GM19455 (cell line): ENCODE measurements around the gene ST8SIA5.
"Not testable (repeated sequence)": the region's sequence is repeated elsewhere in the genome, so short reads cannot be mapped to it uniquely, and the experiment has no call there.

Experiments
- ATAC-seq: cut with Tn5 transposase; IDR thresholded peaks from one replicate; pipeline ENCODE4 v1.9.1; 2021; ENCODE audit not compliant: unreplicated experiment

ST8SIA5 gene, protein sequence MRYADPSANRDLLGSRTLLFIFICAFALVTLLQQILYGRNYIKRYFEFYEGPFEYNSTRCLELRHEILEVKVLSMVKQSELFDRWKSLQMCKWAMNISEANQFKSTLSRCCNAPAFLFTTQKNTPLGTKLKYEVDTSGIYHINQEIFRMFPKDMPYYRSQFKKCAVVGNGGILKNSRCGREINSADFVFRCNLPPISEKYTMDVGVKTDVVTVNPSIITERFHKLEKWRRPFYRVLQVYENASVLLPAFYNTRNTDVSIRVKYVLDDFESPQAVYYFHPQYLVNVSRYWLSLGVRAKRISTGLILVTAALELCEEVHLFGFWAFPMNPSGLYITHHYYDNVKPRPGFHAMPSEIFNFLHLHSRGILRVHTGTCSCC

DNA sequence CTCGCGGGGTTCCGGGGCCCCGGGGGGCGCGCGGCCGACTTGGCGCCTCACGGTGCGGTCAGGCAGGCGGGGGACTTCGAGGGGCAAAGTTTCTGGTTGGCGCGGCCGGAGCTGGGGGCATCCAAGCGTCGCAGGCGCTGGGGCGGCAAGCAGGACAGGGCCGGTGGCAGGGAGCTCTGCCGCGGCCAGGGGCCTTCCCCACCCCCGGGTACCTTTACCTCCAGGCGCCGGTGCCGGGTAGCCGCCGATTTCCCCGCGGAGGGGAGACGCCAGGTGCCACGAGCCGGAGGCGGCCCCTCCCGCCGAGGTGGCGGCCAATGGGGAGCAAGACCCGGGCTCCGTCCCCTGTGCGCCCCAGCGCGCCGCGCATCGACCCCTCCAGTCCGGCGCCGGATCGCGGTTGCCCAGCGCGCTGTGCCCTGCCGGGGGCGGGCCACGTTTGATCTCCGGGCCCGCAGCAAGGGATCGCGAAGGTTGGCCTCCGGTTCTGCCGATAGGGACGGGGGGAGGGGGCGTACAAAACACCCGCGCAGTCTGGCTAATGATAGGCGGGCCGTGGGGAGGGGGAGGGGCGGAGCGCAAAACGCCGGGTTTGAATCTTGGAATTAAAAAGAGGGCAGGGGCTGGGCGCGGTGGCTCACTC, at the start of gene ST8SIA5:
Gene ST8SIA5, minus strand, starts transcription at position 495 of the 643 bp plus-strand sequence. CDS start 545 bp downstream, outside the sequence.
- no peak for ATAC-seq

DNA sequence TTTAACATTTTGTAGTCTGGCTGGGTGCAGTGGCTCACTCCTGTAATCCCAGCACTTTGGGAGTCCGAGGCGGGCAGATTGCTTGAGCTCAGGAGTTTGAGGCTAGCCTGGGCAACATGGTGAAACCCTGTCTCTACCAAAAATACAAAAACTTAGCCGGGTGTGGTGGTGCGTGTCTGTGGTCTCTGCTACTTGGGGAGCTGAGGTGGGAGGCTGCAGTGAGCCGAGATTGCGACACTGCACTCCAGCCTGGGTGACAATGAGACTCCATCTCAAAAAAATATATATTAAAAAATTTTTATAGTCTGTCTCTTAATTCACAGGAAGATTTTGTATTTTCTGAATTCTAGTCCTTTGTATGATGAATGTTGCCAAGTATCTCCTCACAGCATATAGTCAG, 39.1 kb upstream of the ST8SIA5 start:
- not testable (repeated sequence) for ATAC-seq

DNA sequence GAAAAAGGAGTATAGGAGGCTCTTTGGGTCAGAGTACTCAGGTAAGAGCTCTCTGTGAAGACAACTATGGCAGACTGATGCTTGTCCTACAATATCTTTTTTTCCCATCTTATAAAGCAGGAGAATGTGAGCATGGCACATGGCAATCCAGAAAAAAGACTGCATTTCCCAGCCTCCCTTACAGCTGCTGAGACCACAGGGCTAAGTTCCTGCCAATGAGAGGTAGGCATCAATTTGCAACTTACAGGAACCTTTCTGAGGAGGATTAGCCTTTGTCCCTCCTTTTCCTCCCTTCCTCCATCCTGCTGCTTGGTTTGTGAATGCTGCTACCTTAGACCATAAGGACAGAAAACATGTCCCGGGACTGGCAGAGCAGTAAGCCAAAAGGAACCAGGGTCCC, 37.8 kb upstream of the ST8SIA5 start:
- no peak for ATAC-seq

DNA sequence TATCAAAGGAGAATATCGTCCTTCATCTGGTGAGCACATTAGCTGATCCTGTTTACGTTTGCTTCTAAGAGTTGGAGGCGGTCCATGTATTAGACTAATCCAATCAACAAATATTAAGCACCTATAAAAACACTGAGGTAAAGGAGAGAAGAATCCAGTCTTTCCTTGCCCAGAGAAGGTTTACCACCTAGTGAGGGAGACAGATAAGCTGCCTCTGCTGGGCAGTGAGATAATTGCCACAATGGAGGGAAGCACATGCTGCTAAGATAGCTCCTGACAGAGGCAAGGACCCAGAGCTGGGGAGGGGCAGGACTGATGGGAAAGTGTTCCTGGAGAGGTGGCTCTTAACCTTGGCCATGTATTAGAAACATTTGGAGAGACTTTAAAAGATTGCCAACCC, 36.7 kb upstream of the ST8SIA5 start:
- ATAC-seq: no peak

DNA sequence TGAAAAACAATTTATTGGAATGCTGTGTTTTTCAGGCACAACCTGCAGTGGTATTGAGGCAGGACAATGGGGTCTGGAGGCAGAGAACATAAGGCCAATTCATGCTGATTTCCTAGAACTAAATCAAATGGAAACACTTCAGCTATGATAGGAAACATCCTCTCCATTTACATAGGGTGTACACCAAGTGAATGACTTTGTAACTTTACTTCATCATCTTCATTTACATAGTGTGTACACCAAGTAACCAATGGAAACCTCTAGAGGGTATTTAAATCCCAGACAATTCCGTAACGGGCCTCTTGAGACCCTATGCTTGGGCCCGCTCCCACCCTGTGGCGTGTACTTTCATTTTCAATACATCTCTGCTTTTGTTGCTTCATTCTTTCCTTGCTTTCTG, 32.2 kb upstream of the ST8SIA5 start:
- no peak for ATAC-seq

DNA sequence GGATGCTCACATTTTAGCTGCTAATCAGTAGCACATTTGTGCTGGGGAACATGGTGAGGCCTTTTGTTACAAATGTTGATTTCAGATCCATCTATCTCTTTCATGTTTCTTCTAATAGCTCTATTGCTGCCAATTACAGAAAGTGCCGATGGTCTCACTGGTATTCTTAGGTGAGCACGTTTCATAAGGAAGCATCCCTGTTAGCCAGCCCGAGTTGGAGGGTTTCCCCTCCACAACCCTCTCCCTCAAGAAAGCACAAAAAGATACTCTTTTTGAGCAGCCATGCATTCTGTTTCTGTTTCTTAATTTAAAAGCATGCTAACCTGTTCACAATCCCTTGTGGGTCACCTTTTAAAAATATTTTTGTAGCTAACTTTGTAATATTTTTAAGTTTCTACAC, 30.8 kb upstream of the ST8SIA5 start:
- ATAC-seq: no peak

DNA sequence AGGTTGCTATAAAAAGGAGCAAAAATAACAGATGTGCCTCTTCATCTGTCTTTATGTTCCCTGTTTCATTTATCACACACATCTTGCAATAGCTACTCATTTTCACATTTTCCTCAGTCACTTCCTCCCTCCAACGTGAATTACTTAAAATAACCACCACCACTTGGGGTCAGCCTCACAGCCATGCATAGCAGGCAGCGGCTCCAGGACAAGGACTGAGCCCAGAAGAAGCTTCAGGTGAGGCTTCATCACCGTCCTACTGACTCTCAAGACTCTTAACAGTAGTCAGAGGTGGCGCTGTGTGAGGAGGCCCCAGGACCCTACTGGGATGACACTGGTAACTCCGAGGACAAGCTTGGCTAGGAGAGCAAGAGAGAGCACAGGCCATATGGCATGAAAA, 15.5 kb upstream of the ST8SIA5 start:
- ATAC-seq: no peak

DNA sequence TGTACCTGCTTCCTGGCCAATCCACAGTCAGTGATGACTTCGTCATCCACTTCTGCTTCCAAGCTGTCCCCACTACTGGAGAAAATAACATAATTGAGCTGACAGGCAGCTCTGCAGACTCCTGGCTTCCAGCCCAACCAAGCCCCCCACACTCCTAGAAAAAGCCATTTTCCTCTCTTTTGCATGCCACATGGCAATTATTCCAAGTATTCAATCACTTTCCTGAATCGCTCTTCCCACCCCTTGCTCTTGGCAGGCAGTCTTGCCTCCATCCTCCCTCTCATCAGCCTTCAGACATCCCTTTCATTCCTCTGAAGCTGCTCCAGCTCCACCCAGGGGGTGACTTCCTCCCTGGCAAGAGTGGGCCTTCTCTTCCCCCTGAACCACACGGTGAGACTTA, 14.3 kb upstream of the ST8SIA5 start:
- ATAC-seq: no peak

DNA sequence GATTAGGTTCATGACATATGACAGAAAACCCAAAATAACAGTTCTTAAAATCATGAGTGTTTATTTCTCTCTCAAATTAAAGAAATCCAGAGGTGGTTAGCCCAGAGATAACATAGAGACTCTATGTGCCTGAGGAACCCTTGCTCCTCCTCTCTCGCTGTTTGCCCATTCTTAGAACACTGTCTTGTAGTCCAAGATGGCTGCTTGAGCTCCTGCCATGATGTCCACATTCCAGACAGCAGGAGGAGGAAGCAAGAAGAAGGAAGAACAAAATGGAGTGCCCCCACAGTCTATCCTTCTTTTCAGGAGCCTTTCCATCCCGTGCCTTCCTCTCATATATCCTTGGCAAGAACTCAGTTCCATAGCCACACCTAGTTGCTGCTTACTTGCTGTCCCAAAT, 13.9 kb upstream of the ST8SIA5 start:
- ATAC-seq: no peak

DNA sequence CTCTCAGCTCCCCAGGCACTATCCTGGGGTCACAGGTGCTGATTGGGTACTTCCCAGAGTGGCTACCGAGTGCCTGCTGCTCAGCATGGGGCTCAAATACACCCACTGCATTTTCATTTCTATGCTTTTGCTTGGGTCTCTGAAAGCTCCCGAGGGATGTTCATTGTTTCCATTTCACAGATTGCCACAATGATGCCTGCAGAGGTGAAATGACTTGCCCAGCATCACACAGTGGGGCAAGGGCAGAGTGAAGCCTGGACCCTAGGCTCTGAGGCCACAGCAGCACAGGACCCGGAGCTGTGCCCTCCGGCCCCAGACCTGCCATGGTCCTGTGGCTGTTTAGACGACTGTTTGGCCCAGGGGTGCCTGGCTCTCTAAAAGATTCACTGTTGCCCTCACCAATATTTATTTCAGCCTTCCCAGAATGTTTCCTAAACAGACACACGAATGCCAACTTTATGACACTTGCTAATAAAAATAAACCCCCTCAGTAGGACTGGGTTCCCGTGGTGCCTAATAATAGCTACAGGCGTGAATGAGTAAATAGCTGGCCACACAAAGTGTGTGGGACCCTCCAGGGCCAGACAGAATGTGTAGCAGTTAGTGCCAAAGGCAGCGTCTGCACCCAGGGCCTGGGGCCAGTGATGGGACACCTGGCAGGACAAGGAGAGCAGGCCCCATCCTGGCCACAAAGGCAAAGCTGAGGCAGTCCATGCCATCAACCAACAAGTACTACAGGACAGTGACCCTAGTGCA, 11.5 kb upstream of the ST8SIA5 start:
- no peak for ATAC-seq

DNA sequence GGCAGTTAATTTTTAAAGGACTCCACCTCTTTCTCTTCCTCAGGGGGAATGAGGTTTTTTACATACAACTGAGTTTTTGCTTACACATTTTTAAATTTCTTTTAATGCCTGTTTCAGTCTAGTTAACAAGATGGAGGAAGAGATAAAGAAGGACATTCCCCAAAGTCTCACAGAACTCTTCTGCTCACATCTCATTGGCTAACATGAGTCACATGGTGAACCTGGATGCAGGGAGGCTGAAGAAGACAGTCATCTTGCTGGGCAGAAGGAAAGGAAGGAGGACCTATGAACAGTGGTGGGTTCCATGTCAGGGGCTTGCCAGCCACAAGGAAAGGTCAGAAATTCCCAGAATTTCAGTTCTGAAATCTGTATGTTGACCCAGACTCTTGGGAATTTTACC, 10.4 kb upstream of the ST8SIA5 start:
- ATAC-seq: no peak

DNA sequence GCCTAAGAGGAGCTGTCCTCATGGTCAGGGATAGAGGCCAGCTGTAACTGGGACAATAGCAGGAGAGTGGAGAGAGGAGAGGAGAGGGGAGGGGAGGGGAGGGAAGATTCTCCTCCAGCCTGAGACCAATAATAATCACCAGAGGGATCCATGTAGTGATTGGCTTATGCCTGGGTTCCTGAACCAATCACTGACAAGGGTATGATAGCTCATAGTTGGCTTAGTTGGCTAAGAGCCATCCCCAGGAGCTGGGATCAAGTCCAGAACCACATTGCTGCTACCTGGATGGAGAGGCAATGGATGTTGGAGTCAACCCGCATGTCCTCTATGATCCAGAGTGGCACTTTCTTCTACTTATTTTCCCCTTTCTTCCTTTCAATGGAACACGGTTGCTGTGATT, 7.7 kb upstream of the ST8SIA5 start:
- no peak for ATAC-seq

DNA sequence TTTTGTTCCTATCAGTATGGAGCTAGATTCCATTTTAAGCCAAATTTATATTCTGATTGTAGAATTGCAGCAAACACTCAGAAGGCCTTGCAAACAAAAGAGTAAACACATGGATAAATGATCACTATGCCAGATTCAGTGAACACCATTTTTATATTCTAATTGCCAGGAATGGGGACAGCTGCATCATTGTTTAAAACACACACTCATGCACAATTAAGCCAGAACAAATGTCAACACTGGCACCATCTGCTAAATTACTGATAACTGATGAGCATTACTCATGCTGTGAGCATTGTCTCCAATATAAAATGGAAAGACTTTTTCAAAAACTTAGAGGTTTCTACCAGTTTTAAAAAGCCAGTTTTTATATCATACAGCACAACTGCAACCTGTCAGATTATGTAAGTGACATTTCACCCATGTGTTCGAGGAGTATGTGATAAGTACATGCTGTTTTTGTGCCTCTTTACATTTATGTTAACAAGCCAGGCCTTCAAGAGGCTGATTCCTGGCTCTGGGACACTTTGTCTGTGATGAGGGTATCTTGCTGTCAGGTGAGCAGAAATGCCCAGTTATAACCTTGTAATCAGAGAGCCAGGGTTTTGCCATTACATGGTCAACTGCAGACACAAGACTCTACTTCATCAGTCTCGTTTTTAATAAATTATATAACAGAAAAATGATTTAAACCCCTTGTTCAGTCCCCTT, 4.4 kb upstream of the ST8SIA5 start:
- no peak for ATAC-seq

DNA sequence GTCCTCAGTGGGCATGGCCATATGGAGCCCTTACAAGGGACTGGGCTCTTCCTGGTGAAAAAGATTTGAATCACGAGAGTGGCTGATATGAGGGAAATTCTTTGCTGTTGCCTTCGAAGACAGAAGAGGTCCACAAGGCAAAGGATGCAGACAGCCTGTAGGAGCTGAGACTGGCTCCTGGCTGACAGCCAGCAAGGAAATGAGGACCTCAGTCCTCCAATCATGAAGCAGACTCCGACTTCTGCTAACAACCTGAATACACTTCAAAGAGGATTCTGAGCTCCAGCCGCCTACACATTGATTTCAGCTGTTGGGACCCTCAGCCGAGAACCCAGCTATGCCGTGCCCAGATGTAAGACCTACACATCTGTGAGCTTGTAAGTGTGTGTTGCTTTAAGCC, 3.0 kb upstream of the ST8SIA5 start:
- ATAC-seq: no peak

DNA sequence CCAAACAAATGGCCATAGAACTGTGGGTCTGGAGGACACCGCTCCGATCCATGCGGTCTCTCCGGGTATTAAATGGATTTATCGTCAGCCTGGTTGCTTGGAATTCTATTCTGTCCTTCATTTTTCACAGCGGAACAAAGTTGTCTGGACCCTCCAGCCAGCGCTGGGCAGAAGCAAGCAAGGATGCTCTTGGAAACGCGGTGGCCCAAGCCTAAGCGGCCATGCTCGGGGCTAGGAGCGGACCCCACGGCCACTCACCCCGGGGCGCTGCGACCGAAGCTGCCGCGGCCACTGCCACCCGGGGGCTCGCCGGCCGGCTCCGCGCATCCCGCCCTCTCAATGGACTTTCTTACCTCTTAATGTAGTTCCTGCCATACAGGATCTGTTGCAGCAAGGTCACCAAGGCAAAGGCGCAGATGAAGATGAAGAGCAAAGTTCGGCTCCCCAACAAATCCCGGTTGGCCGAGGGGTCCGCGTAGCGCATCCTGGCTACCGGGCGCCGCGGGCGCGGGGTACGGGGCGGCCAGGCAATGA, 761 bp downstream of the ST8SIA5 start:
- ATAC-seq: no peak

DNA sequence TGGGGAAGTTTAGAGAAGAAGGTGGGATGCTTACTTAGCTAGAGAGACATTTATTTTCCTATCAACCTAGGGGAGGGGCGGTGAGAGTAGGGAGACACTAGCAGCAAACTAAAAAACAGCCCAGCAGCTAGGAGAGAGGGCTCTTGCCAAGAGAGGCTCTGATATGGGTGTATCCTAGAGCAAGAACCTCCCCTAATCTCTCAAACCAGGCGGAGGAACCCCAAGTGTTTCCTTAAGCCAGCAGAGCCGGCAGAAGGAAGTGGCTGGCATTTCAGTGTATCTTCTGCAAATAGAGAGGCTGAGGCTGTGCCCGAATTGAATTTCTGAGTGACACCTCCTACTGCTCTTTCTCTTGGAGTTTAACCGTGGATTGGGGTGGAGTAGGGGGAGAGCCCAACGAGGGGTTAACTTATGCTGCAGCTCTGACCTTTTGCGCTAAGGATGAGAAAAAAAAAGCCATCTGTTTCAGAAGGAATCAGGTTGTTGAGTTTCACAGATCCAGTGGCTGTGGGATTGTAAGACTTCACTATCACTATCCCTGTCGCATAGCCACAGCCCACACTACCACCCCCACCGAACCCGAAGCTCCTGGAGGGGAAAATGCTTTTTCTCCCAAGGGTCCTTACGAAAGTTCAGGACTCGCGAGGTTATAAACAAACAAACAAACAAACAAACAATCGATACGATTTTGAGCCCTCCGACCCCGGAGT, 1.4 kb downstream of the ST8SIA5 start:
- no peak for ATAC-seq

DNA sequence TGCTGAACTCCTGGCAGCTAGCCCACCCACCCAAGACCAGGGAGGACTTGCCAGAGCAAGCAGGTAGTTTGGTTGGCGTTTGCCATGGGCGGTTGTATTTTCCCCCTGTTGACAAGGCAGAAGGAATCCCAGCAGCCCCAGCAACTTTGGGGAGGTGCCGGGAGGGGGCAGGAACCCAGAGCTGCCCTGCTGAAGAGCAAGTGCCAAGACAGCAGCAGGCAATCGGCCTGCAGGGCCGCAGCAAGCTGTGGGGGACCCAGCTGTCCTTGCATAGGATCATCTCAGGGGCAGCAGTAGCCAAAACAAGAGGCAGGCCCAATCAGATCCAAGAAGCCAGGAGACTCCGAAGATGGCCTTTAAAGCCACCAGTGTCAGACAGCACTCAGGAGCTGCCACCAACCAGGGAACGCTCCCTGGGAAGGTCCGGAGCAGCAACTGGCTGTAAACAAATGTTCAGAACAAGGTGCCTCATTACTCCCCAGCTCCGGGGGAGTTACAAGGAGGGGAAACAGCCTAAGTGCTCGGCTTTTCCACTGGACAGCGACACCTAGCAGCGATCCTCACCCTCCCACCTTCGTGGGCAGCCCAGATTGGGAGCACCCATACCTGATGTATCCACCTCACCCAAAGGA, 2.1 kb downstream of the ST8SIA5 start:
- ATAC-seq: no peak

DNA sequence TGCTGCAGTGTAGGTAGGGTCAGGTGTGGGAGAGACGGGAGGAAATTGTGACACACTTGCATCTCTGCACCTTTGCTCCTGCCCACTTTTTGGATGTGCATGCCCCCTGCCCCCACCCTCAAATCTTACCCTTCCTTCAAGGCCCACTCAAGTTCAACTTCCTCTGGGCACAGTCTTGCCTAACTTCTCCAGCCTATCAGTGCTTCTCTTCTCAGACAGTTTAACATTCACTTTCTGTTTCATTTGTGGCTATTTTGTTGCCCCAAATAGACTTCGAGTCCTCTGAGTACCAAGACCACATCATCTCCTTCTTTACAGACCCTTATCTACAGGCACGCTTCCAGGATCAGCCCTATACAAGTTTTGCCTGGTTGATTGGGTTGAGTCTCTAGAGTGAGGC, 2.7 kb downstream of the ST8SIA5 start:
- peak; percentile 57 for ATAC-seq

DNA sequence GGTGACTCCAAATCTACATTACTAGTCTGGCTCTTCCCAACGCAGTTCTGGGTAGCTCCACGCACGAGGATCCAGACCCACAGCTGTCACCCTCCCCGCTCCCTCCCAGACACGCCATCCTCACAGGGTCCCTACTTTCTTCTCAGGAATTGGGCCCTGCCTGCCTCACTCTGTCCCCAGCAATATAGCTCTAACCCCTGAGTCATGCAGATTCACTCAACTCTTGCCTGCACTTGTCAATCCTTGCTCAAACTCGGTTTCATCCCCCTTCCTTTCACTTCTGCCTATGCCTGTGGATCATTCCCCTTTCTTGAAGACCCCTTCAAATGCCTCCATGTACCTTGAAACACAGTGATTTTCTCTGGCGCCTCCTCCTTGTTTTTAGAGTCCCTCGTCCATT, 5.0 kb downstream of the ST8SIA5 start:
- ATAC-seq: no peak

DNA sequence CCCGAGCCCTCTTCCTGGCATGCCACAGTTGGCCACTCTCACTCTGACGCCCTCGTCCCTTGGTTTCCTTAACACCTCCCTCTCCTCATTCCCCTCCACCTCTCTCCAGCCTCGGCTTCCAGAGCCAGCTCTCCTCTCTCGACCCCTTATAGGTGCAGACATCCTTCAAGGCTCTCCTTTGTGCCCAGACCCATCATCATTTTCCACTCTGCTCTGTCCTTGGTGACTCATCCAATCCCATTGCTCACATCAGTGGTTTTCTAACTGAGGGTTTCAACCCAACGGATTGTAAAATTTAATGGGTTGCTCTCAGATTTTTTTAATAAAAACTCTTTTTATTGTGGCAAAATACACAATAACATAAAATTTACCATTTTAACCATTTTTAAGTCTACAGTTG, 6.2 kb downstream of the ST8SIA5 start:
- ATAC-seq: no peak
